Lower lobe of right lung (tissue), 2 donors: Measurements from ENCODE around the gene LMBR1. TPM values are rescaled to one million over a fixed set of nuclear protein-coding genes. Genes with fewer than 3 reads are reported as not detected.
A peak's percentile ranks its signal among the peaks of the same experiment; 100 is the strongest.
"Not testable (repeated sequence)": the region's sequence is repeated elsewhere in the genome, so short reads cannot be mapped to it uniquely, and the experiment has no call there.

ENCODE experiments used
- ATAC-seq, 2 donors: fragments of 200-7000 bp; cut with Tn5 transposase; one replicate each; pipeline ENCODE4 v1.9.1; 2020 to 2022; ENCODE audit warnings: mild to moderate bottlenecking in 2 of 2, moderate library complexity in 2 of 2
- DNase-seq: peaks from one replicate; pipeline ENCODE4 v3.0.0-alpha.2; 2020
- H3K27ac ChIP-seq: fragments of 200-600 bp; one replicate; pipeline ENCODE4 v1.8.0; 2022
- H3K27me3 ChIP-seq: fragments of 200-600 bp; one replicate; pipeline ENCODE4 v1.8.0; 2022; ENCODE audit warnings: low read depth
- H3K36me3 ChIP-seq: fragments of 200-600 bp; one replicate; pipeline ENCODE4 v1.8.0; 2022; ENCODE audit warnings: mild to moderate bottlenecking
- H3K4me1 ChIP-seq: fragments of 200-600 bp; one replicate; pipeline ENCODE4 v1.8.0; 2022
- H3K4me3 ChIP-seq: fragments of 200-600 bp; one replicate; pipeline ENCODE4 v1.8.0; 2022; ENCODE audit warnings: mild to moderate bottlenecking
- H3K9me3 ChIP-seq: fragments of 200-600 bp; one replicate; pipeline ENCODE4 v1.8.0; 2022
- CTCF ChIP-seq: fragments of 200-600 bp; IDR thresholded peaks from one replicate; pipeline ENCODE4 v1.8.0; 2022; ENCODE audit warnings: antibody characterized with exemption, mild to moderate bottlenecking
- intact Hi-C: fragments of 100-400 bp; cut with DNase I; formaldehyde crosslinking; loops from one replicate; pipeline ENCODE4 v1.11.0; 2022
- long read RNA-seq: library from polyadenylated mRNA; unstranded; transcript quantifications from one replicate; pipeline ENCODE4 v2.0.0, GENCODE V29; 2021
- total RNA-seq: library from RNA; stranded (reverse); fragmentation: NEBNext Ultra II Directional; extraction: Animal tissue kit (Norgen Biotek cat#: 25700); gene quantifications from one replicate; pipeline ENCODE4 v1.2.1, GENCODE V29; 2021
- donor health status: DM: no; HTN: yes; CAD: no; lungs with severe emphysema.

Gene LMBR1
- total RNA-seq, result 71.1 TPM
- long read RNA-seq, full-length matches to known transcripts, result 21 of 50 reads
- long read RNA-seq, partial matches to known transcripts, result 7 of 50 reads
- long read RNA-seq, other reads (novel, unspliced or antisense), result 22 of 50 reads

- intact Hi-C loops, result no loop called here
- Histone ChIP-seq H3K4me3 (peak within 1 kb of the TSS; percentile 90), H3K27me3 (no peaks in the 10 kb centered on the region), H3K36me3 (no peaks in the 10 kb centered on the region), H3K27ac (peak within 1 kb of the TSS; percentile 95), H3K4me1 (peaks cover 27% of the 10 kb centered on the region), H3K9me3 (no peaks in the 10 kb centered on the region)
- ATAC-seq (peak; percentile 96 to 97), DNase-seq (peak; percentile 95)
- peak; percentile 76 for TF ChIP-seq CTCF
Measured at GRCh38 chr7:156892821-156893706, at the start of gene LMBR1. Gene LMBR1 (minus strand): TSS chr7:156893183. CDS start chr7:156892993, 190 bp downstream.

GRCh38 chr7:156942708-156943090, 49.7 kb upstream of the LMBR1 start:
- H3K9me3 ChIP-seq, result no peaks in the 10 kb centered on the region
- peaks cover 26% of the 10 kb centered on the region for H3K27me3 ChIP-seq
- intact Hi-C loops, result no loop called here
- no peak overlapping the region for H3K27ac ChIP-seq
- H3K4me1 ChIP-seq, result no peaks in the 10 kb centered on the region
- no peak for DNase-seq
- ATAC-seq, result peak; percentile 24 to 36
- H3K4me3 ChIP-seq, result no peak overlapping the region
- H3K36me3 ChIP-seq, result no peaks in the 10 kb centered on the region
- TF ChIP-seq CTCF, result no peak

- DNase-seq, result no peak
- TF ChIP-seq CTCF, result no peak
- Histone ChIP-seq H3K27me3 (peaks cover 26% of the 10 kb centered on the region), H3K4me1 (no peaks in the 10 kb centered on the region), H3K36me3 (no peaks in the 10 kb centered on the region), H3K4me3 (no peak overlapping the region), H3K9me3 (no peaks in the 10 kb centered on the region), H3K27ac (no peak overlapping the region)
- ATAC-seq, result no peak
- intact Hi-C loops, result no loop called here
Measured at GRCh38 chr7:156941393-156942182, 48.6 kb upstream of the LMBR1 start.

GRCh38 chr7:156940421-156941122, 47.6 kb upstream of the LMBR1 start:
- Histone ChIP-seq H3K27ac (no peak overlapping the region), H3K27me3 (peaks cover 26% of the 10 kb centered on the region), H3K36me3 (no peaks in the 10 kb centered on the region), H3K9me3 (no peaks in the 10 kb centered on the region), H3K4me1 (no peaks in the 10 kb centered on the region), H3K4me3 (no peak overlapping the region)
- DNase-seq, result no peak
- no peak for TF ChIP-seq CTCF
- intact Hi-C loops, result no loop called here
- ATAC-seq, result no peak

GRCh38 chr7:156936766-156937165, 43.8 kb upstream of the LMBR1 start:
- H3K36me3 ChIP-seq, H3K27ac ChIP-seq, H3K4me3 ChIP-seq, H3K4me1 ChIP-seq, intact Hi-C loops, DNase-seq, H3K9me3 ChIP-seq, H3K27me3 ChIP-seq, ATAC-seq: not testable (repeated sequence)
